ENCODE results near the gene LDB3. TPM values are rescaled to one million over a fixed set of nuclear protein-coding genes. Genes with fewer than 3 reads are reported as not detected.

LDB3 gene
- total and polyA plus RNA-seq, 7 donors, result 1.2 to 42.1 (median 13.2) TPM

DNA sequence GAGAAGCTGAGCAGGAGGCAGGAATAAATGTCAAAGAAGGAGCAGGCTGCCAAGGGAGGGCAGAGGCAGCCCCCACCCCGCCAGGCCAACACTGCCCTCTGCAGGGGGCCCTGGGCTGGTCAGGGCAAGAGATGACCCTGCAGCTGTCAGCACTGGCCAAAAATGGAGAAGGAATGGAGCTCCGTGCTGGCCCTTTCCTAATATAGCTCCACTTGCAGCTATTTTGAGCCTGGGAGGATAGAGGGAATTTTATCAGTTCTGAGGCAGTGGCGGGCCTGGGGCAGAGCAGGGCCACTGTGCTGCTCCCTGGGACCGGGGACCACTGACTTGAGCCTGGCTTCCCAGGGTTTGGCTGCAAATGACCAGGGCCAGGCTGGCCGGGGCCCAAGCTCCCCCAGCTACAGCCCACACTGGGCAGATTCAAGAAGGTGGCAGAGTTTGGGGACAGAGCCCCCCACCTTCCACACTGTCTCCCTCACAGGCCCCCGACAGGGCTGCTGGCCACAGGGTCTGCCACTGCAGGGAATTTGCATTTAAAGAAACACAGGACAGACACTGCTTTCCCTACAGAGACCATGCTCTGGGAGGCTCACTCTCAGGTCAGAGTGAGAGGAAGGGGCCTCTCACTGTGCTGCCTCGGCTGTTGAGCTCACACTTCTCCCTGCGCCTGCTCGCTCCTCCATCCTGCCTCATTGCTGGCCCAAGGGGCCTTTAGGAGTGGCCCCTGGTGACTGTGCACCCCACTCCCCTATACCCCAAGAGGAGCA, 16.2 kb downstream of the LDB3 start:
- Histone ChIP-seq H3K9me3 (no peaks in the 10 kb centered on the region), H3K36me3 (peaks cover 0 to 13% (median 5%) of the 10 kb centered on the region in 4 donors), H3K27me3 (no peaks in the 10 kb centered on the region), H3K4me3 (no peak overlapping the region), H3K4me1 (peaks cover 0 to 99% (median 87%) of the 10 kb centered on the region in 4 donors), H3K27ac (peak overlapping the region; percentile 88 to 95 (median 92))
- peak; percentile 84 for DNase-seq
- 65 to 69% methylated on average over 9 of the region's 9 CpGs for WGBS, 2 donors
- TF ChIP-seq POLR2AphosphoS5 (IDR thresholded peaks at IDR 0.05) (peak in 3 of 4 donors; percentile 48 to 55 (median 51)), EP300 (IDR thresholded peaks at IDR 0.05) (no peak)
- TF ChIP-seq, protein P1, sequence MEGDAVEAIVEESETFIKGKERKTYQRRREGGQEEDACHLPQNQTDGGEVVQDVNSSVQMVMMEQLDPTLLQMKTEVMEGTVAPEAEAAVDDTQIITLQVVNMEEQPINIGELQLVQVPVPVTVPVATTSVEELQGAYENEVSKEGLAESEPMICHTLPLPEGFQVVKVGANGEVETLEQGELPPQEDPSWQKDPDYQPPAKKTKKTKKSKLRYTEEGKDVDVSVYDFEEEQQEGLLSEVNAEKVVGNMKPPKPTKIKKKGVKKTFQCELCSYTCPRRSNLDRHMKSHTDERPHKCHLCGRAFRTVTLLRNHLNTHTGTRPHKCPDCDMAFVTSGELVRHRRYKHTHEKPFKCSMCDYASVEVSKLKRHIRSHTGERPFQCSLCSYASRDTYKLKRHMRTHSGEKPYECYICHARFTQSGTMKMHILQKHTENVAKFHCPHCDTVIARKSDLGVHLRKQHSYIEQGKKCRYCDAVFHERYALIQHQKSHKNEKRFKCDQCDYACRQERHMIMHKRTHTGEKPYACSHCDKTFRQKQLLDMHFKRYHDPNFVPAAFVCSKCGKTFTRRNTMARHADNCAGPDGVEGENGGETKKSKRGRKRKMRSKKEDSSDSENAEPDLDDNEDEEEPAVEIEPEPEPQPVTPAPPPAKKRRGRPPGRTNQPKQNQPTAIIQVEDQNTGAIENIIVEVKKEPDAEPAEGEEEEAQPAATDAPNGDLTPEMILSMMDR (IDR thresholded peaks at IDR 0.05), result peak; percentile 19 to 60 (median 33)
- intact Hi-C loops (cut with DNase I), result loop anchor here (10.0 kb wide), 1 partner anchor 410 kb away; the partner anchor contains the start of genes GLUD1 and SHLD2

DNA sequence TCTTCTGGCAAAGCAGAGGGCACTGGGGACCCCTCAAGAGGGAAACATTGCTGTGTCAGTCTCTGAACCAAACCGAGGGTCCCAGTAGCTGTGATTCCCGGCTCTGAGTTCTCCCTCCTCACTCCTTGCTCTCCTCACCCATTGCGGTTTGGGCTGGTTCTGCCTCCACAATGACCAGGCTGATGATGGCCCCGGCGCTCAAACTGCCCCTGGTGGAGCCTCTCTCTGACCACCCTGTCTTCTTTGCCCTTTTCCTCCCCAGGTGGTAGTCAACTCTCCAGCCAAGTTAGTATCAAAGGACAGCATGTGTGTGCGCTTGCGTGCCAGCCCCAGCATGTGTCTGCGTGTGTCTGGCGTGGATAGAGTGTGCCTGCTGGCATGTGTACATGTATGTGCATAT, 17.1 kb downstream of the LDB3 start:
- intact Hi-C loops (cut with DNase I), result loop anchor here (10.0 kb wide), 1 partner anchor 409 kb away; the partner anchor contains the start of genes GLUD1 and SHLD2
- TF ChIP-seq EP300 (IDR thresholded peaks at IDR 0.05), result no peak
- no peak for TF ChIP-seq POLR2AphosphoS5 (IDR thresholded peaks at IDR 0.05)
- TF ChIP-seq, protein P1 (IDR thresholded peaks at IDR 0.05), result no peak
- TF ChIP-seq POLR2A (IDR thresholded peaks at IDR 0.05), result no peak
- H3K27me3 ChIP-seq, result no peaks in the 10 kb centered on the region
- peaks cover 0 to 100% (median 85%) of the 10 kb centered on the region in 4 donors for H3K4me1 ChIP-seq
- WGBS, 2 donors, result 90 to 94% methylated on average over 9 of the region's 9 CpGs
- H3K4me3 ChIP-seq, result no peak overlapping the region
- DNase-seq, result no peak
- peak overlapping the region; percentile 88 to 95 (median 92) for H3K27ac ChIP-seq
- H3K9me3 ChIP-seq, result no peaks in the 10 kb centered on the region
- H3K36me3 ChIP-seq, result peaks cover 0 to 13% (median 5%) of the 10 kb centered on the region in 4 donors

DNA sequence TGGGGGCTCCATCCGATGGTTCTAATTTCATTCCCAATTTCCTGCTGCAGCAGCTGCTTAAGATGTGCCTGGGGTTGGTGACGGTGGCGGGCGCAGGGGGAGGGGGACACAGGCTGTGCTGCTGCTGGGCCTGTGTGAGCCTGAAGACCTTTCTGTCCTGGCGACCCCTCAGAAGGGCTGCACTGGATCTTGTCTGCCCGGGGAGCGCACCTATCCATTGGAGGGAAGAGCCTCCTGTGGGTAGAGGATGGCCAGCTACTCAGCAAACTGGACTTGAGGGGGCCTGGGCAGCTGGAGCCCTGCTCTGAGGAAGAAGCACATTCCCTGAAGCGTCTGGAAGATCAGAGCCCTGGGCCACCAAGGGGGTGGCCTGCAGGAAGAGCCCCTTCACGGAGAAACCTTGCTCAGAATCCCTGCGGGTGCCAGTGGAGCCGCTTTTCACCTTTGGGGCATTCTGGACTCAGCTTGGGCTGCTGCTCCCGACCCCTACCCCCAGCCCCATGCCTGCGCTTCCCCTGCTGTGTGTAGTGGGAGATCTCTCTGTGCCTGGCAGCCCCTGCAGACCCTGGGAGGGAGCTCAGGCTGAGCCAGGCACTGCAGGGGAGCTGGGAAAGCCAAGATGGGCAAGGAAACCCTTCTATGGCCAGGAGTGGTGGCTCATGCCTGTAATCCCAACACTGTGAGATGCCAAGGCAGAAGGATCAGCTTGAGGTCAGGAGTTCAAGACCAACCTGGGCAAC, 17.8 kb downstream of the LDB3 start:
- H3K27me3 ChIP-seq, result no peaks in the 10 kb centered on the region
- DNase-seq, result no peak
- 77 to 85% methylated on average over 13 of the region's 13 CpGs for WGBS, 2 donors
- peak overlapping the region; percentile 88 to 95 (median 92) for H3K27ac ChIP-seq
- intact Hi-C loops (cut with DNase I), result loop anchor here (10.0 kb wide), 1 partner anchor 409 kb away; the partner anchor contains the start of genes GLUD1 and SHLD2
- no peak overlapping the region for H3K4me3 ChIP-seq
- TF ChIP-seq POLR2AphosphoS5 (IDR thresholded peaks at IDR 0.05) (no peak), EP300 (IDR thresholded peaks at IDR 0.05) (no peak), POLR2A (IDR thresholded peaks at IDR 0.05) (no peak)
- TF ChIP-seq, protein P1 (IDR thresholded peaks at IDR 0.05), result no peak
- peaks cover 0 to 100% (median 84%) of the 10 kb centered on the region in 4 donors for H3K4me1 ChIP-seq
- H3K36me3 ChIP-seq, result peaks cover 0 to 13% (median 4%) of the 10 kb centered on the region in 4 donors
- H3K9me3 ChIP-seq, result no peaks in the 10 kb centered on the region

DNA sequence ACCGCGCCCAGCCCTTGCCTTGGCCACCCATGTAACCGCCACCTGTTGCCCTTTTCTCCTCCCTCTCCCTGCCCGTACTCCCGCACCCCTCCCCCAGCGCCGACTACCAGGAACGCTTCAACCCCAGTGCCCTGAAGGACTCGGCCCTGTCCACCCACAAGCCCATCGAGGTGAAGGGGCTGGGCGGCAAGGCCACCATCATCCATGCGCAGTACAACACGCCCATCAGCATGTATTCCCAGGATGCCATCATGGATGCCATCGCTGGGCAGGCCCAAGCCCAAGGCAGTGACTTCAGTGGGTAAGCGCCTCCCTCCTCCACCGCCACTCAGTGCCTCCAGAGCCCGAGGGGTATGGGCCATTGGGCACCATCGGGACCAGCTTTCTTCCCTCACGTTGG, 18.7 kb downstream of the LDB3 start:
- TF ChIP-seq POLR2A (IDR thresholded peaks at IDR 0.05) (no peak), EP300 (IDR thresholded peaks at IDR 0.05) (no peak), POLR2AphosphoS5 (IDR thresholded peaks at IDR 0.05) (no peak)
- TF ChIP-seq, protein P1 (IDR thresholded peaks at IDR 0.05), result no peak
- peak overlapping the region; percentile 68 to 95 (median 92) for H3K27ac ChIP-seq
- no peak for DNase-seq
- no peaks in the 10 kb centered on the region for H3K9me3 ChIP-seq
- H3K4me1 ChIP-seq, result peaks cover 0 to 99% (median 81%) of the 10 kb centered on the region in 4 donors
- H3K27me3 ChIP-seq, result no peaks in the 10 kb centered on the region
- H3K4me3 ChIP-seq, result no peak overlapping the region
- WGBS, 2 donors, result 90 to 93% methylated on average over 19 of the region's 19 CpGs
- peaks cover 0 to 9% (median under 1%) of the 10 kb centered on the region in 4 donors for H3K36me3 ChIP-seq
- intact Hi-C loops (cut with DNase I), result loop anchor here (10.0 kb wide), 1 partner anchor 408 kb away; the partner anchor contains the start of genes GLUD1 and SHLD2
